Loucy (cell line): ENCODE results near the gene APC.

ENCODE experiments used
- H2AFZ ChIP-seq: fragments of 200-600 bp; sonication (generic); 2 replicates; pipeline ENCODE4 v1.6.0; 2016; ENCODE audit warnings: antibody characterized with exemption, mild to moderate bottlenecking, low read length, moderate library complexity
- H3F3A ChIP-seq: fragments of 200-600 bp; 2 replicates; pipeline ENCODE4 v1.6.0; 2016; ENCODE audit warnings: antibody characterized with exemption, low read depth, mild to moderate bottlenecking
- H3K27me3 ChIP-seq: fragments of 200-600 bp; sonication (generic); 2 replicates; pipeline ENCODE4 v1.6.1; 2014; ENCODE audit warnings: low read length, mild to moderate bottlenecking; ENCODE audit not compliant: insufficient read depth, poor library complexity, severe bottlenecking
- H3K36me3 ChIP-seq: fragments of 200-600 bp; sonication (generic); 2 replicates; pipeline ENCODE4 v1.6.1; 2016; ENCODE audit warnings: low read length; ENCODE audit not compliant: insufficient read depth
- H3K4me1 ChIP-seq: fragments of 200-600 bp; sonication (generic); 2 replicates; pipeline ENCODE4 v1.5.1; 2014; ENCODE audit warnings: low read length, mild to moderate bottlenecking; ENCODE audit not compliant: insufficient read depth, poor library complexity, severe bottlenecking
- H3K4me2 ChIP-seq: fragments of 200-600 bp; sonication (generic); 2 replicates; pipeline ENCODE4 v1.6.0; 2014; ENCODE audit warnings: antibody characterized with exemption, low read length, low read depth, mild to moderate bottlenecking; ENCODE audit not compliant: poor library complexity, severe bottlenecking
- H3K4me3 ChIP-seq: fragments of 200-600 bp; sonication (generic); 2 replicates; pipeline ENCODE4 v1.5.1; 2014; ENCODE audit warnings: low read length, mild to moderate bottlenecking, mixed read lengths; ENCODE audit not compliant: poor library complexity, severe bottlenecking
- H3K79me2 ChIP-seq: fragments of 200-600 bp; sonication (generic); 2 replicates; pipeline ENCODE4 v1.6.1; 2014; ENCODE audit warnings: low read length; ENCODE audit not compliant: insufficient read depth
- H3K9ac ChIP-seq: fragments of 200-600 bp; sonication (generic); 2 replicates; pipeline ENCODE4 v1.6.0; 2014; ENCODE audit warnings: mild to moderate bottlenecking, low read depth, low read length, moderate library complexity; ENCODE audit not compliant: poor library complexity, severe bottlenecking
- H3K9me2 ChIP-seq: fragments of 200-600 bp; sonication (generic); replicated peaks from 2 replicates; pipeline ENCODE4 v1.6.1; 2016; ENCODE audit warnings: low read depth, low read length, mixed read lengths
- H3K9me3 ChIP-seq: fragments of 200-600 bp; sonication (generic); 2 replicates; pipeline ENCODE4 v1.6.1; 2014; ENCODE audit warnings: mild to moderate bottlenecking, antibody characterized with exemption, low read length, low read depth; ENCODE audit not compliant: insufficient read depth
- H4K20me1 ChIP-seq: fragments of 200-600 bp; sonication (generic); 2 replicates; pipeline ENCODE4 v1.6.0; 2014; ENCODE audit warnings: antibody characterized with exemption, low read length, mild to moderate bottlenecking; ENCODE audit not compliant: insufficient read depth, poor library complexity, severe bottlenecking
- EZH2phosphoT487 ChIP-seq: fragments of 200-600 bp; IDR thresholded peaks from 2 replicates; pipeline ENCODE4 v1.6.1; 2018; ENCODE audit warnings: antibody characterized with exemption, mild to moderate bottlenecking, moderate library complexity, borderline replicate concordance
- TF ChIP-seq, protein P1 (sequence below): fragments of 200-600 bp; sonication (generic); conservative IDR thresholded peaks from 2 replicates; pipeline ENCODE4 v1.5.1; 2014; ENCODE audit warnings: mild to moderate bottlenecking, antibody characterized with exemption, low read length

The APC gene

DNA sequence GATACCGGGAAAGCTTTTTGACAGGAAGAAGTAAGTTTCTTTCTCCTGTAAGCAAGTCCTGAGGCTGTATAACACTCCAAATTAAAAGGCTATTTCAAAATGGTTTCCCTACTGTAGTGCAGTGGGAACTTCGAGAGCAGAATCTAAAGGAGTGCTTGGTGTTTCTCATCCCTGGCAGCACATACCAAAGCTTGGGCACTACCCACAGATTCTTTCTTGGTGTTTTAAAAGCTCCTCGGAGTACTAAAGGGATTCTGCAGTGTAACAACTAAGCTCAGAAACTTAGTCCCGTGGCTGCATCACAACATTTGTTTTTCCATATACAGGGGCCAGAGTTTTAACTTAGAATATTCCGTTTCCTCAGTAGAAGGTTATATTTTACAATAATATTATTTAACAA, 5.6 kb upstream of the APC start:
- no peaks in the 10 kb centered on the region for H3K36me3 ChIP-seq
- H2AFZ ChIP-seq = no peak overlapping the region
- TF ChIP-seq, protein P1, sequence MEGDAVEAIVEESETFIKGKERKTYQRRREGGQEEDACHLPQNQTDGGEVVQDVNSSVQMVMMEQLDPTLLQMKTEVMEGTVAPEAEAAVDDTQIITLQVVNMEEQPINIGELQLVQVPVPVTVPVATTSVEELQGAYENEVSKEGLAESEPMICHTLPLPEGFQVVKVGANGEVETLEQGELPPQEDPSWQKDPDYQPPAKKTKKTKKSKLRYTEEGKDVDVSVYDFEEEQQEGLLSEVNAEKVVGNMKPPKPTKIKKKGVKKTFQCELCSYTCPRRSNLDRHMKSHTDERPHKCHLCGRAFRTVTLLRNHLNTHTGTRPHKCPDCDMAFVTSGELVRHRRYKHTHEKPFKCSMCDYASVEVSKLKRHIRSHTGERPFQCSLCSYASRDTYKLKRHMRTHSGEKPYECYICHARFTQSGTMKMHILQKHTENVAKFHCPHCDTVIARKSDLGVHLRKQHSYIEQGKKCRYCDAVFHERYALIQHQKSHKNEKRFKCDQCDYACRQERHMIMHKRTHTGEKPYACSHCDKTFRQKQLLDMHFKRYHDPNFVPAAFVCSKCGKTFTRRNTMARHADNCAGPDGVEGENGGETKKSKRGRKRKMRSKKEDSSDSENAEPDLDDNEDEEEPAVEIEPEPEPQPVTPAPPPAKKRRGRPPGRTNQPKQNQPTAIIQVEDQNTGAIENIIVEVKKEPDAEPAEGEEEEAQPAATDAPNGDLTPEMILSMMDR = no peak
- TF ChIP-seq EZH2phosphoT487 = no peak
- peaks cover 4% of the 10 kb centered on the region for H3K4me1 ChIP-seq
- no peak overlapping the region for H3K4me2 ChIP-seq
- H4K20me1 ChIP-seq = peaks cover 3% of the 10 kb centered on the region
- peaks cover 20% of the 10 kb centered on the region; the same call in 1 of the 2 replicates for H3K79me2 ChIP-seq
- no peak overlapping the region for H3K9ac ChIP-seq
- no peaks in the 10 kb centered on the region for H3F3A ChIP-seq
- H3K4me3 ChIP-seq = no peak overlapping the region
- H3K27me3 ChIP-seq = no peaks in the 10 kb centered on the region
- H3K9me2 ChIP-seq = no peaks in the 10 kb centered on the region
- H3K9me3 ChIP-seq = no peaks in the 10 kb centered on the region

DNA sequence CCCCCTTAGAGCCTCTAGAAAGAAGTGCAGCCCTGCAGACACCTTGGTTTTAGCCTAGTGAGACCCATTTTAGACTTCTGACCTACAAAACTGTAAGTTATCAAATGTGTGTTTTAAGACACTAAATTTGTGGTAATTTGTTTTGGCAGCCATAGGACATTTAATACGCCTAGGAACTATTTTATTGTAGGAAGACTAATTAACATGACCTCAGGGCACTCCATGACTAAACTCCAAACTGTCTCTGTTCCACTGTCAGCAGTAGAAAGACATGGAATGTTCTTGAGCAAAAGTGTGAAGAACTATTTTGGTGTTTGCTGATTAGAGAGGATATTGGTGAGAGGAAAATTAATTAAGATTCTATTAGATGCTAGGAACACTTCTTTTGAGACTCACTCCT, 4.1 kb upstream of the APC start:
- H3F3A ChIP-seq = no peaks in the 10 kb centered on the region
- H3K27me3 ChIP-seq = no peaks in the 10 kb centered on the region
- no peak overlapping the region for H3K9ac ChIP-seq
- no peak overlapping the region for H3K4me3 ChIP-seq
- H3K9me3 ChIP-seq = no peaks in the 10 kb centered on the region
- H4K20me1 ChIP-seq = peaks cover 3% of the 10 kb centered on the region
- H2AFZ ChIP-seq = no peak overlapping the region
- H3K9me2 ChIP-seq = no peaks in the 10 kb centered on the region
- no peak overlapping the region for H3K4me2 ChIP-seq
- H3K36me3 ChIP-seq = no peaks in the 10 kb centered on the region
- TF ChIP-seq, protein P1 = no peak
- no peak for TF ChIP-seq EZH2phosphoT487
- peaks cover 8% of the 10 kb centered on the region for H3K4me1 ChIP-seq
- peaks cover 28% of the 10 kb centered on the region; the same call in 1 of the 2 replicates for H3K79me2 ChIP-seq

DNA sequence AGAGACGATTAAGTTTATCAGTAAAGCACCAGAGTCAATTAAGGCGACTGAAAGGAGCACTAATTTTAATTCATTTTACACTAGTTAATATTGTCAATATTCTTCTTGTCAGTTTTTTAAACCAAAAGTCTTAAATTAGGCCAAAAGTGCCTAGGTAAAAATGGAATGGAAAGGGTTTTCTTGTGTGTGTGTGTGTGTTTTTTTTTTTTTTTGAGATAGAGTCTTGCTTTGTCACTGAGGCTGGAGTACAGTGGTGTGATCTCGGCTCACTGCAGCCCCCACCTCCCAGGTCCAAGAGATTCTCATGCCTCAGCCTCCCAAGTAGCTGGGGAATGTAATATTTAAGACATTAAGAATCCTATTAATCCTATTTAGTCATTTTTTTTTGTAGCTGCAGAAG, 3.1 kb upstream of the APC start:
- Histone ChIP-seq H3K9me3 (no peaks in the 10 kb centered on the region), H3K9me2 (no peaks in the 10 kb centered on the region), H4K20me1 (peaks cover 3% of the 10 kb centered on the region), H3K4me1 (peaks cover 8% of the 10 kb centered on the region), H3K36me3 (no peaks in the 10 kb centered on the region), H3K79me2 (peaks cover 37% of the 10 kb centered on the region; the same call in 1 of the 2 replicates), H3K9ac (no peak overlapping the region), H3F3A (no peaks in the 10 kb centered on the region), H2AFZ (no peak overlapping the region), H3K4me2 (no peak overlapping the region), H3K4me3 (no peak overlapping the region), H3K27me3 (no peaks in the 10 kb centered on the region)
- TF ChIP-seq EZH2phosphoT487 = no peak
- TF ChIP-seq, protein P1 = no peak
